Body of pancreas (tissue), 4 donors: ENCODE results near the gene ARID1B. TPM values are rescaled to one million over a fixed set of nuclear protein-coding genes. Genes with fewer than 3 reads are reported as not detected.

Experiments used
- ATAC-seq: fragments of 150-250 bp; one replicate; pipeline ENCODE4 v1.9.1; 2016
- DNase-seq, 4 donors: peaks; one replicate each; pipeline ENCODE4 v3.0.0-alpha.2; 2019
- H3K27ac ChIP-seq, 4 donors: fragments of 200-600 bp; sonication (generic); 1 replicate in 3 of 4; 2 replicates in 1 of 4; pipeline versions ENCODE4 v1.5.1 to v1.6.1; 2016 to 2019; ENCODE audit warnings: mild to moderate bottlenecking in 1 of 4, mixed read lengths in 1 of 4, moderate library complexity in 1 of 4
- H3K27me3 ChIP-seq, 2 donors: fragments of 200-600 bp; sonication (generic); one replicate each; pipeline ENCODE4 v1.6.0; 2016; ENCODE audit warnings: mild to moderate bottlenecking in 1 of 2
- H3K36me3 ChIP-seq, 2 donors: fragments of 200-600 bp; sonication (generic); replicated peaks in 1 of 2; 2 replicates each; pipeline ENCODE4 v1.5.1; 2016; ENCODE audit warnings: low read depth in 2 of 2; ENCODE audit not compliant: insufficient read depth in 1 of 2
- H3K4me1 ChIP-seq: fragments of 200-600 bp; sonication (generic); one replicate; pipeline ENCODE4 v1.6.0; 2016
- H3K4me3 ChIP-seq, 2 donors: fragments of 200-600 bp; sonication (generic); 1 replicate in 1 of 2; 2 replicates in 1 of 2; pipeline ENCODE4 v1.5.1; 2016 to 2019
- H3K9me3 ChIP-seq, 3 donors: fragments of 200-600 bp; sonication (generic); 1 replicate in 2 of 3; 2 replicates in 1 of 3; pipeline ENCODE4 v1.5.1; 2016
- POLR2A ChIP-seq, 3 donors: fragments of 450-650 bp; IDR thresholded peaks; one replicate each; pipeline ENCODE4 v1.6.1; 2016; ENCODE audit warnings: antibody characterized with exemption in 3 of 3, mild to moderate bottlenecking in 2 of 3
- WGBS, 2 donors: methylation state at CpG; one replicate each; pipeline ENCODE4 v1.1.5; 2017; 5-methylcytosine and 5-hydroxymethylcytosine counted together
- intact Hi-C: fragments of 100-400 bp; cut with DNase I; formaldehyde crosslinking; loops from one replicate; pipeline ENCODE4 v1.15.1; 2023
- total RNA-seq, 2 donors: library from RNA; depleted of rRNA; stranded (reverse); fragments of >200 nt; gene quantifications; one replicate each; pipeline ENCODE4 v1.1.0, GENCODE V29; 2016
- TF ChIP-seq, protein P1 (sequence below), 7 experiments: fragments of 450-650 bp in 4 of 7; fragments of 200-600 bp in 3 of 7; sonication (generic) in 3 of 7; IDR thresholded peaks; one replicate each; pipeline ENCODE4 v1.5.1; 2016 to 2019; ENCODE audit warnings: antibody characterized with exemption in 7 of 7

The ARID1B gene
- total RNA-seq, 2 donors from 2014 or later, result 71.5 to 85.1 TPM

DNA sequence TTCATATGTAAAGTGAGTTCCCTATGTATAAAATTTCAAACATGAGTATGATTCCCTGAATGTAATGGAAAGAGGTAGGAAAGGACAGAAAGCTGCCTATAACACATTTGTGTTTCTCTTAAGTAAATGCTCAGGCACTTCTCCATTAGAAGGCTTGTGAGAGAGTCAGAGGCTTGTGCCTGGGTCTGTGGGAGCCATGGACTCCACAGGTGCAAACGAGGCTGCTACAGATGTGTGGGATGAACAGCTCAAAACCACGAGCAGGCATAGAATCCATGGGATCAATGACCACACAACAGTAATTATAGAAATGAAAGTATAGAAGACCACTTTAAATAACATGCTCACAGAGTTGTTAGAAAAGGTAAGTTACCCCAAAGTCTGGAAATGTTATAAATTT lies 134.4 kb downstream of the ARID1B start:
- no peak for DNase-seq
- no peak overlapping the region for H3K4me3 ChIP-seq
- WGBS, 2 donors, result 78 to 92% methylated on average over 2 of the region's 2 CpGs
- no peak for TF ChIP-seq POLR2A (IDR thresholded peaks at IDR 0.05)
- TF ChIP-seq, protein P1, sequence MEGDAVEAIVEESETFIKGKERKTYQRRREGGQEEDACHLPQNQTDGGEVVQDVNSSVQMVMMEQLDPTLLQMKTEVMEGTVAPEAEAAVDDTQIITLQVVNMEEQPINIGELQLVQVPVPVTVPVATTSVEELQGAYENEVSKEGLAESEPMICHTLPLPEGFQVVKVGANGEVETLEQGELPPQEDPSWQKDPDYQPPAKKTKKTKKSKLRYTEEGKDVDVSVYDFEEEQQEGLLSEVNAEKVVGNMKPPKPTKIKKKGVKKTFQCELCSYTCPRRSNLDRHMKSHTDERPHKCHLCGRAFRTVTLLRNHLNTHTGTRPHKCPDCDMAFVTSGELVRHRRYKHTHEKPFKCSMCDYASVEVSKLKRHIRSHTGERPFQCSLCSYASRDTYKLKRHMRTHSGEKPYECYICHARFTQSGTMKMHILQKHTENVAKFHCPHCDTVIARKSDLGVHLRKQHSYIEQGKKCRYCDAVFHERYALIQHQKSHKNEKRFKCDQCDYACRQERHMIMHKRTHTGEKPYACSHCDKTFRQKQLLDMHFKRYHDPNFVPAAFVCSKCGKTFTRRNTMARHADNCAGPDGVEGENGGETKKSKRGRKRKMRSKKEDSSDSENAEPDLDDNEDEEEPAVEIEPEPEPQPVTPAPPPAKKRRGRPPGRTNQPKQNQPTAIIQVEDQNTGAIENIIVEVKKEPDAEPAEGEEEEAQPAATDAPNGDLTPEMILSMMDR (IDR thresholded peaks at IDR 0.05), result no peak
- no peaks in the 10 kb centered on the region for H3K36me3 ChIP-seq
- no peaks in the 10 kb centered on the region for H3K27me3 ChIP-seq
- no peaks in the 10 kb centered on the region for H3K4me1 ChIP-seq
- H3K27ac ChIP-seq, result no peak overlapping the region
- intact Hi-C loops, result no loop called here
- no peak for ATAC-seq
- no peaks in the 10 kb centered on the region for H3K9me3 ChIP-seq

DNA sequence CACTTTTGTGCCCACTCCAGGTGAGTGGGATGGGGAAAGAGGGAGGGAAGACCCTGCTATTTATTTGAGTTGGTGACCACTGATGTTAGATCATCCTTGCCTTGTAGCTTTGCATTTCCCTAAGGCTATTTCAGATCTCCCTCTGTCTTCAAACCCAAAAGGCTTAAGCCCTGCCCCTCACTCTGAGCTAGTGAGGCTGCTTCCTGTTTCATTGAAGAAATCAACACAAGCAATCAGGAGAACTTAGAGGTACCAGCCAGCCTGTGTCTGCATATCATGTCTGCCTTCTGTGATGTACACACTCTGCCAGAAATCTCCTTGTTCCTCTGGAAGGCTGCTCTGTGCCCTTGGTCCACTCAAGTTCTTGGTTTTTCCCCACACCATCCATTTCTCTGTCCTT lies 135.3 kb downstream of the ARID1B start:
- Histone ChIP-seq H3K9me3 (no peaks in the 10 kb centered on the region), H3K4me3 (no peak overlapping the region), H3K4me1 (no peaks in the 10 kb centered on the region), H3K27me3 (no peaks in the 10 kb centered on the region), H3K36me3 (no peaks in the 10 kb centered on the region), H3K27ac (no peak overlapping the region)
- DNase-seq, result no peak
- TF ChIP-seq, protein P1 (IDR thresholded peaks at IDR 0.05), result no peak
- no peak for TF ChIP-seq POLR2A (IDR thresholded peaks at IDR 0.05)
- intact Hi-C loops, result no loop called here
- no peak for ATAC-seq

DNA sequence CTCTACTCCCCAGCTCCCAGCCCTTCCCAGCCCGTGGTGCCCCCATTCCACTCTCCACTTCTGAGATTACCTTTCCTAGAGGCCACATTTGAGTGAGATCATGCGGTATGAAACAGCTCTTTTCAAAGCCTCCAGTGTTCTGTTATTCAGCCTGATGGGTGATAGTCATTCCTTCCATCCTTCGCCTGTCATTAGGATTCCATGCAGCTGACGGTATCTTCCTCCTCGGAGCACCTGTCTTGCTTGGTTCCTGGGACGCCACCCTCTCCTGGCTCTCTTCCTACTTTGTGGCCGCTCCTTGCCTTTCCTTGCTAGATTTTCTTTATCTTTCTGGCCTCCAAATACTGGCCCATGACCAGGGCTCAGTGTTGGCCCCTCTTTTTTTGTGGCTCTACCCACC lies 137.0 kb downstream of the ARID1B start:
- H3K27ac ChIP-seq, result no peak overlapping the region
- TF ChIP-seq, protein P1 (IDR thresholded peaks at IDR 0.05), result no peak
- TF ChIP-seq POLR2A (IDR thresholded peaks at IDR 0.05), result no peak
- ATAC-seq (no peak), DNase-seq (no peak)
- H3K36me3 ChIP-seq, result no peaks in the 10 kb centered on the region
- H3K4me1 ChIP-seq, result no peaks in the 10 kb centered on the region
- H3K9me3 ChIP-seq, result no peaks in the 10 kb centered on the region
- intact Hi-C loops, result no loop called here
- H3K4me3 ChIP-seq, result no peak overlapping the region
- no peaks in the 10 kb centered on the region for H3K27me3 ChIP-seq
- 76 to 92% methylated on average over 7 of the region's 7 CpGs for WGBS, 2 donors

DNA sequence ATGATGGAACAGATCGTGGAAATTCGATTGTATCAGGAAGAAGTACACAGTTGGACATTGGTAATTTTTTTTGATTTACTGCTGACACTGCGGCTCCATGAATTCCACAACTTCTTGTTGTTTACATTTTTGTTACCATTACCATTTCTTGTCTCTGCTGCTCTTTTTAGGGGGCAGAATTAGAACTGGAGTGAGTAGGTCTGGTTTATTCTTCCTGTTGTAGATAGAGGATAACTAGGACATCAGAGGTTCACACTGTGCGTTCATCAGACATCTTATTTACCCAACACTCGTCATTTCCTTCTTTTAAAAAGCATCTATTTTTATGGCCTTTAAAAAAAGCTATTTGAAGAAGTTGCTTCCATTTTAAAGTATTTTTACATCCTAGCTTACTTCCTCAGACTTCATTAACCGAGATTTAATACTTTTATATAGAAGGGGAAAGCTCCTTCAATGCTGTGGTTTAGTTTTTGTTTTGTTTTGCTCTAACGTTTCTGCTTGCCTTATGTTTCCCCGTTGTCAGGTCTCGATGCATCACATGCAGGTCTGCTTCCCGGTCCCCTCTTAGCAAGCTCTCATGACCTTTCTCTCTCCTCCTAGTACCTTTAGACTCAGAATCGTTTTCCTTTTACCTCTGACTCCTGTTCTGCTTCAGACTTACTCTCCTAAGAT lies 139.1 kb downstream of the ARID1B start:
- WGBS, 2 donors, result 64 to 81% methylated on average over 11 of the region's 11 CpGs
- H3K4me1 ChIP-seq, result no peaks in the 10 kb centered on the region
- intact Hi-C loops, result no loop called here
- H3K9me3 ChIP-seq, result no peaks in the 10 kb centered on the region
- no peak overlapping the region for H3K27ac ChIP-seq
- H3K4me3 ChIP-seq, result no peak overlapping the region
- DNase-seq, result no peak
- no peak for TF ChIP-seq POLR2A (IDR thresholded peaks at IDR 0.05)
- TF ChIP-seq, protein P1 (IDR thresholded peaks at IDR 0.05), result no peak
- H3K36me3 ChIP-seq, result no peaks in the 10 kb centered on the region
- H3K27me3 ChIP-seq, result no peaks in the 10 kb centered on the region
- no peak for ATAC-seq

DNA sequence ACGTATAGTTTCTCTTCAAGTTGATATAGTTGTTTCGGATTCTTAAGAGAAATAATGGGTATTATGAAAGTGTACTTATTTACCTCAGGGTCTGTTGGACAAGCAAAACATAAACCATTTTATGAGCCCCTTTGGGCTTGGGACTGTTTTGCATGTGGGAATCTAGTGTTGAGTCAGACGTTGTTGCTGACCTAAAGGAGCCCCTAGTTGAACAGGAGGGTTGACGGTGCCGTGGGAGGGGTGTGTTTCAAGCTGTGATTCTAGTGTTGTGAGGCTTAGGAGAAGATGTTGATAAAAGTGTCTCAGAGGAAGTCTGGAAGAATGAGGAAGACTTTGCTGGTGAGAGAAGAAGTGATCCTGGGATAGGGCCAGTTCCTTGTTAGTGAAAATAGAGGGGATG lies 140.0 kb downstream of the ARID1B start:
- Histone ChIP-seq H3K27ac (no peak overlapping the region), H3K9me3 (no peaks in the 10 kb centered on the region), H3K4me1 (no peaks in the 10 kb centered on the region), H3K4me3 (no peak overlapping the region), H3K36me3 (no peaks in the 10 kb centered on the region), H3K27me3 (no peaks in the 10 kb centered on the region)
- ATAC-seq, result no peak
- intact Hi-C loops, result no loop called here
- WGBS, 2 donors, result 90% methylated on average over 5 of the region's 5 CpGs
- no peak for DNase-seq
- no peak for TF ChIP-seq POLR2A (IDR thresholded peaks at IDR 0.05)
- TF ChIP-seq, protein P1 (IDR thresholded peaks at IDR 0.05), result no peak
